ENCODE measurements around the gene ZNF414. TPM values are rescaled to one million over a fixed set of nuclear protein-coding genes. Genes with fewer than 3 reads are reported as not detected.
A peak's percentile ranks its signal among the peaks of the same experiment; 100 is the strongest.

Gene ZNF414
- total RNA-seq, 2 donors from 2014 or later: 8.2 to 13.5 TPM

DNA sequence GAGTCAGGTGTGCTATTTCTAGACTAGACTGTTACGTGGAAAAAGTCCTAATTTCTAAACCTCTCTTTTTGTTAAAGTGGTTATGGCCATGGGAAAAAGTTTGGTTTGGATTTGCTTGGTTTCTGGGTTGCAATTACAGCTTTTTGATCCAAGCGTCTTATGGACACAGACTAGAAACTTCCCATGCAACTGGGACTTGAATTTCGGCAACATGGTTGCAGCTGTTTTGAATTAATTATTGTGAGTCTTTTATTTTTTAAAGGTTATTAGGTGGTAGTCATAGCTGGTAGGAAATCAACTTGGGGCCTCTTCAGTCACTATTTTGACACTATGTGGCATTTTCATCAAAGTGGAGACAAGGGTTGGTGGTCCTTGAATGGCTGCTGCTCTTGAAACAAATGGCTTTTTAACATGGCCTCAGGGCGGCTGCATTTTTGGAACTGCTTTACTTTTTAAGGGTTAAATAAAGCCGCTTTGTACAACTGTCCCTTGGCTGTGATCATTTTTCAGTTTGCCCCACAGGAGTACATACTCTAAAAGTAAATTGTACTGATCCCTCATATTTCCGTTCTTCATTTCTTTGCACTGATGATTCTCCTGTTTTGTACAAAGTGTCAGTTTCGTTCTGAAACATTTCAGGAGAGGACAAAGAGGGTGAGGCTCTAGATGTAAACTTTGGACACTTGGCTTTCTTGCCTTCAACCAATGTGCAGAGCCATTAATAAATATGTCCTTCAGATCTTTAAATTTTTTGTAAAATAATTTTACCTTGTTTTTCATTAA is 53.3 kb downstream of the ZNF414 start:
- DNase-seq (ENCODE audit: low spot score): no peak
- Histone ChIP-seq H3K27me3 (no peaks in the 10 kb centered on the region), H3K4me1 (peaks cover 0 to 71% of the 10 kb centered on the region in 2 donors), H3K36me3 (peaks cover 41% of the 10 kb centered on the region), H3K27ac (peak overlapping the region; percentile 36 to 66), H3K4me3 (no peak overlapping the region), H3K9me3 (no peaks in the 10 kb centered on the region)
- TF ChIP-seq, protein P1, sequence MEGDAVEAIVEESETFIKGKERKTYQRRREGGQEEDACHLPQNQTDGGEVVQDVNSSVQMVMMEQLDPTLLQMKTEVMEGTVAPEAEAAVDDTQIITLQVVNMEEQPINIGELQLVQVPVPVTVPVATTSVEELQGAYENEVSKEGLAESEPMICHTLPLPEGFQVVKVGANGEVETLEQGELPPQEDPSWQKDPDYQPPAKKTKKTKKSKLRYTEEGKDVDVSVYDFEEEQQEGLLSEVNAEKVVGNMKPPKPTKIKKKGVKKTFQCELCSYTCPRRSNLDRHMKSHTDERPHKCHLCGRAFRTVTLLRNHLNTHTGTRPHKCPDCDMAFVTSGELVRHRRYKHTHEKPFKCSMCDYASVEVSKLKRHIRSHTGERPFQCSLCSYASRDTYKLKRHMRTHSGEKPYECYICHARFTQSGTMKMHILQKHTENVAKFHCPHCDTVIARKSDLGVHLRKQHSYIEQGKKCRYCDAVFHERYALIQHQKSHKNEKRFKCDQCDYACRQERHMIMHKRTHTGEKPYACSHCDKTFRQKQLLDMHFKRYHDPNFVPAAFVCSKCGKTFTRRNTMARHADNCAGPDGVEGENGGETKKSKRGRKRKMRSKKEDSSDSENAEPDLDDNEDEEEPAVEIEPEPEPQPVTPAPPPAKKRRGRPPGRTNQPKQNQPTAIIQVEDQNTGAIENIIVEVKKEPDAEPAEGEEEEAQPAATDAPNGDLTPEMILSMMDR (IDR thresholded peaks at IDR 0.05): no peak

Other genes starting within 250 kb of the ZNF414 start
- gene CD320, start 205.8 kb downstream of the ZNF414 start, total RNA-seq: 10 to 100 TPM; 48.8 to 51.0 TPM
- 10 to 100 TPM; 81.0 to 82.0 TPM for gene NDUFA7, start 192.8 kb downstream of the ZNF414 start, total RNA-seq
- gene RPS28, start 192.7 kb downstream of the ZNF414 start, total RNA-seq: 100 to 1,000 TPM; 158 to 402 TPM
- gene KANK3, start 170.9 kb downstream of the ZNF414 start, total RNA-seq: 10 to 100 TPM; 12.8 to 18.4 TPM
- gene ANGPTL4, start 150.0 kb downstream of the ZNF414 start, total RNA-seq: 10 to 100 TPM; 32.6 to 69.1 TPM
- gene RAB11B, start 123.8 kb downstream of the ZNF414 start, total RNA-seq: 10 to 100 TPM; 51.0 to 66.0 TPM
- 100 to 1,000 TPM; 222 to 270 TPM for gene MARCHF2, start 100.9 kb downstream of the ZNF414 start, total RNA-seq
- 10 to 100 TPM; 51.0 to 76.5 TPM for gene HNRNPM, start 69.2 kb downstream of the ZNF414 start, total RNA-seq
- gene PRAM1, start 11.5 kb downstream of the ZNF414 start, total RNA-seq: under 1 TPM; 0.19 to 0.79 TPM
- gene MYO1F, start 63.3 kb upstream of the ZNF414 start, total RNA-seq: 10 to 100 TPM in 1 of 2 donors, 1 to 10 TPM in 1; 4.4 to 10.8 TPM
- 10 to 100 TPM; 13.1 to 14.9 TPM for gene ADAMTS10, start 96.5 kb upstream of the ZNF414 start, total RNA-seq
- gene NFILZ, start 116.5 kb upstream of the ZNF414 start, total RNA-seq: not detected
- not detected for gene ACTL9, start 184.6 kb upstream of the ZNF414 start, total RNA-seq
- not detected for gene OR2Z1, start 207.5 kb upstream of the ZNF414 start, total RNA-seq

Data from right atrium auricular region (tissue), 2 donors.